Measurements from ENCODE around the gene PTBP1. TPM values are rescaled to one million over a fixed set of nuclear protein-coding genes. Genes with fewer than 3 reads are reported as not detected.

The PTBP1 gene
- total RNA-seq, 1 experiment from 2014 or later, result 515 TPM

DNA sequence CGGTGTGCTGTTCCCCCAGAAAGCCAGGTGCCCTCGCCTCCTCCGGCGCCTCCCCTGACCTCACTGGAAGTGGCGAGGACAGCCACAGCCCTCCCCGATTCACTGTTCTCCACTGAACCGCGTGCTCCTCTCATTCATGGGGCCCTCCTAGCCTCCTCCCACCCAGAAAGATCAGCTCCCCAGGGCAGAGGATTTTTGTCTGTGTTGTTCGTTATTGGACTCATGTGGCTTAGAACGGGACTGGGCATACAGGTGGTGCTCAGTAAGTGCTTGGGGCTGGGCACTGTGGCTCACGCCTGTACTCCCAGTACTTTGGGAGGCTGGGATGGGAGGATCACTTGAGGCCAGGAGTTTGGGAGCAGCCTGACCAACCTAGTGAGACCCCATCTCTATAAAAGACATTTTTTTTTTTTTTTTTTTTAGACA is 47.3 kb downstream of the PTBP1 start:
- Histone ChIP-seq H3K27ac (ENCODE audit: low read length) (no peak overlapping the region), H3K9me3 (ENCODE audit: control insufficient read depth, insufficient read depth, low read depth, low read length) (no peaks in the 10 kb centered on the region), H3K4me1 (ENCODE audit: control insufficient read depth, insufficient read depth, low read length) (peaks cover 4% of the 10 kb centered on the region; the same call in 1 of the 2 replicates), H3K36me3 (ENCODE audit: control insufficient read depth, insufficient read depth, low read length) (no peaks in the 10 kb centered on the region), H3K4me3 (ENCODE audit: low read depth in 2 of 2, low read length in 2 of 2) (no peak overlapping the region), H3K27me3 (ENCODE audit: control insufficient read depth, insufficient read depth, low read length) (no peaks in the 10 kb centered on the region)
- DNase-seq (ENCODE audit: low read depth, low spot score), result no peak
- ChIA-PET POLR2A (no interaction called here), CTCF (no interaction called here)
- in situ Hi-C loops (cut with HindIII; ENCODE audit: low pct_unique_long_range_greater_than_20kb, low sequenced_read_pairs) (no loop called here), intact Hi-C loops (cut with micrococcal nuclease; ENCODE audit: unreplicated experiment) (no loop called here)
- no peak for ATAC-seq
- no peak for TF ChIP-seq SIN3A (IDR thresholded peaks at IDR 0.05; ENCODE audit: borderline replicate concordance, insufficient read depth, low read depth, low read length)
- TF ChIP-seq POLR2AphosphoS5 (IDR thresholded peaks at IDR 0.05; ENCODE audit: low read depth, low read length), result no peak
- TF ChIP-seq REST (IDR thresholded peaks at IDR 0.05; ENCODE audit: insufficient read depth in 1 of 2, low read depth in 2 of 2, low read length in 1 of 2), result no peak
- no peak for TF ChIP-seq TCF7L2 (IDR thresholded peaks at IDR 0.05; ENCODE audit: low read depth, low read length)
- TF ChIP-seq, protein P1, sequence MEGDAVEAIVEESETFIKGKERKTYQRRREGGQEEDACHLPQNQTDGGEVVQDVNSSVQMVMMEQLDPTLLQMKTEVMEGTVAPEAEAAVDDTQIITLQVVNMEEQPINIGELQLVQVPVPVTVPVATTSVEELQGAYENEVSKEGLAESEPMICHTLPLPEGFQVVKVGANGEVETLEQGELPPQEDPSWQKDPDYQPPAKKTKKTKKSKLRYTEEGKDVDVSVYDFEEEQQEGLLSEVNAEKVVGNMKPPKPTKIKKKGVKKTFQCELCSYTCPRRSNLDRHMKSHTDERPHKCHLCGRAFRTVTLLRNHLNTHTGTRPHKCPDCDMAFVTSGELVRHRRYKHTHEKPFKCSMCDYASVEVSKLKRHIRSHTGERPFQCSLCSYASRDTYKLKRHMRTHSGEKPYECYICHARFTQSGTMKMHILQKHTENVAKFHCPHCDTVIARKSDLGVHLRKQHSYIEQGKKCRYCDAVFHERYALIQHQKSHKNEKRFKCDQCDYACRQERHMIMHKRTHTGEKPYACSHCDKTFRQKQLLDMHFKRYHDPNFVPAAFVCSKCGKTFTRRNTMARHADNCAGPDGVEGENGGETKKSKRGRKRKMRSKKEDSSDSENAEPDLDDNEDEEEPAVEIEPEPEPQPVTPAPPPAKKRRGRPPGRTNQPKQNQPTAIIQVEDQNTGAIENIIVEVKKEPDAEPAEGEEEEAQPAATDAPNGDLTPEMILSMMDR (IDR thresholded peaks at IDR 0.05), result no peak
- no TSS peak for BruUV-seq (replicated peaks)

- no peak overlapping the region for H3K27ac ChIP-seq (ENCODE audit: low read length)
- H3K27me3 ChIP-seq (ENCODE audit: control insufficient read depth, insufficient read depth, low read length), result no peaks in the 10 kb centered on the region
- no TSS peak for BruUV-seq (replicated peaks)
- ATAC-seq (no peak), DNase-seq (ENCODE audit: low read depth, low spot score) (no peak)
- H3K9me3 ChIP-seq (ENCODE audit: control insufficient read depth, insufficient read depth, low read depth, low read length), result no peaks in the 10 kb centered on the region
- in situ Hi-C loops (cut with HindIII; ENCODE audit: low pct_unique_long_range_greater_than_20kb, low sequenced_read_pairs) (no loop called here), intact Hi-C loops (cut with micrococcal nuclease; ENCODE audit: unreplicated experiment) (no loop called here)
- ChIA-PET POLR2A (no interaction called here), CTCF (no interaction called here)
- H3K36me3 ChIP-seq (ENCODE audit: control insufficient read depth, insufficient read depth, low read length), result no peaks in the 10 kb centered on the region
- TF ChIP-seq TCF7L2 (IDR thresholded peaks at IDR 0.05; ENCODE audit: low read depth, low read length) (no peak), REST (IDR thresholded peaks at IDR 0.05; ENCODE audit: insufficient read depth in 1 of 2, low read depth in 2 of 2, low read length in 1 of 2) (no peak; a peak in 1 of 4 replicates), POLR2AphosphoS5 (IDR thresholded peaks at IDR 0.05; ENCODE audit: low read depth, low read length) (no peak), SIN3A (IDR thresholded peaks at IDR 0.05; ENCODE audit: borderline replicate concordance, insufficient read depth, low read depth, low read length) (no peak)
- TF ChIP-seq, protein P1 (IDR thresholded peaks at IDR 0.05), result no peak
- H3K4me3 ChIP-seq (ENCODE audit: low read depth in 2 of 2, low read length in 2 of 2), result no peak overlapping the region
- H3K4me1 ChIP-seq (ENCODE audit: control insufficient read depth, insufficient read depth, low read length), result peaks cover 7% of the 10 kb centered on the region
Measured at GRCh38 chr19:845707-846521, 48.7 kb downstream of the PTBP1 start.

All from Panc1 (cell line).